ENCODE measurements around the gene AMDHD2. TPM values are rescaled to one million over a fixed set of nuclear protein-coding genes. Genes with fewer than 3 reads are reported as not detected.
A peak's percentile ranks its signal among the peaks of the same experiment; 100 is the strongest.

AMDHD2 gene
- total RNA-seq, 1 donor from 2014 or later: 90.8 TPM

DNA sequence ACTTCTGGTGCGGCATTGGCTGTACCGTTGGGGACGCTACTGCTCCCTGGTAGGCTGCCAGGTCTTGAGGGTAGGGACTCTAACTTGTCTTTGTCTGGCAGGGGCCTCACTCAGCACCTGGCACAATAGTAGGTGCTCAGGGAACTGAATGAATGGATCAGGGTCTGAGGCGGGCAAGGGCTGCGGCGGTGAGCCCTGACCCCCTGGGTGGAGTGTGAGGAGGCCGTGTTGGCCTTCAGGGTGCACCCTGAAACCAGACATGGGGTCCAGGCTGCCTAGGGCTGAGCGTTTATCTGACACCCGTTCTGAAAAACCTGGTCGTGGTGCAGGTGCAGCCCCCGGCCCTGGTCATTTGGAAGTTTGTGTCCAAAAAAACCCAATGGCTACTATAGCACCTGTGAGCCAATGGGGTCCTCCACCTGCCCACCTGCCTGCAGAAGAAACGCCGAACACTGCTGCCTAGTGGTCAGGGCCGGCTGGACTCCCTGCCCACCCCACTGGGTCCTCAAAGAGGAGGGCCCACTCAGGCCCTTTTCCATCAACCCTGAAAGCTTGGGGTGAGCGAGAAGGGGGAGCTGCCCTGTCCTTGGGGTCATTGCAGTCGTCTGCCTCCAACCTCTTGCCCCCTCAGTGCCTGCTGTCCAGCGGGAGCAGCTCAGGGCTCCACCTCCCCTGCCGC lies 11.3 kb upstream of the AMDHD2 start:
- ATAC-seq (ENCODE audit: low read depth): no peak
- Mint-ChIP-seq H3K4me1 (peaks cover 76% of the 10 kb centered on the region), H3K9me3 (no peaks in the 10 kb centered on the region), H3K36me3 (ENCODE audit: low read depth) (peaks cover under 1% of the 10 kb centered on the region), H3K4me3 (peak overlapping the region; percentile 57), H3K27me3 (no peaks in the 10 kb centered on the region), H3K27ac (peak overlapping the region; percentile 94)
- intact Hi-C loops (cut with micrococcal nuclease): no loop called here
- POLR2A ChIA-PET: interaction anchor here (2.3 to 3.1 kb wide), 2 partner anchors 12 to 23 kb away, joined by 13 to 17 read pairs; partner anchors contain the start of genes AMDHD2 and CEMP1
- TF ChIP-seq, protein P1, sequence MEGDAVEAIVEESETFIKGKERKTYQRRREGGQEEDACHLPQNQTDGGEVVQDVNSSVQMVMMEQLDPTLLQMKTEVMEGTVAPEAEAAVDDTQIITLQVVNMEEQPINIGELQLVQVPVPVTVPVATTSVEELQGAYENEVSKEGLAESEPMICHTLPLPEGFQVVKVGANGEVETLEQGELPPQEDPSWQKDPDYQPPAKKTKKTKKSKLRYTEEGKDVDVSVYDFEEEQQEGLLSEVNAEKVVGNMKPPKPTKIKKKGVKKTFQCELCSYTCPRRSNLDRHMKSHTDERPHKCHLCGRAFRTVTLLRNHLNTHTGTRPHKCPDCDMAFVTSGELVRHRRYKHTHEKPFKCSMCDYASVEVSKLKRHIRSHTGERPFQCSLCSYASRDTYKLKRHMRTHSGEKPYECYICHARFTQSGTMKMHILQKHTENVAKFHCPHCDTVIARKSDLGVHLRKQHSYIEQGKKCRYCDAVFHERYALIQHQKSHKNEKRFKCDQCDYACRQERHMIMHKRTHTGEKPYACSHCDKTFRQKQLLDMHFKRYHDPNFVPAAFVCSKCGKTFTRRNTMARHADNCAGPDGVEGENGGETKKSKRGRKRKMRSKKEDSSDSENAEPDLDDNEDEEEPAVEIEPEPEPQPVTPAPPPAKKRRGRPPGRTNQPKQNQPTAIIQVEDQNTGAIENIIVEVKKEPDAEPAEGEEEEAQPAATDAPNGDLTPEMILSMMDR (IDR thresholded peaks at IDR 0.05): no peak
- no peak for DNase-seq
- CTCF ChIA-PET: interaction anchor here (1.4 to 1.6 kb wide), 2 partner anchors 8 to 11 kb away, joined by 3 to 6 read pairs; partner anchors contain the start of gene AMDHD2

DNA sequence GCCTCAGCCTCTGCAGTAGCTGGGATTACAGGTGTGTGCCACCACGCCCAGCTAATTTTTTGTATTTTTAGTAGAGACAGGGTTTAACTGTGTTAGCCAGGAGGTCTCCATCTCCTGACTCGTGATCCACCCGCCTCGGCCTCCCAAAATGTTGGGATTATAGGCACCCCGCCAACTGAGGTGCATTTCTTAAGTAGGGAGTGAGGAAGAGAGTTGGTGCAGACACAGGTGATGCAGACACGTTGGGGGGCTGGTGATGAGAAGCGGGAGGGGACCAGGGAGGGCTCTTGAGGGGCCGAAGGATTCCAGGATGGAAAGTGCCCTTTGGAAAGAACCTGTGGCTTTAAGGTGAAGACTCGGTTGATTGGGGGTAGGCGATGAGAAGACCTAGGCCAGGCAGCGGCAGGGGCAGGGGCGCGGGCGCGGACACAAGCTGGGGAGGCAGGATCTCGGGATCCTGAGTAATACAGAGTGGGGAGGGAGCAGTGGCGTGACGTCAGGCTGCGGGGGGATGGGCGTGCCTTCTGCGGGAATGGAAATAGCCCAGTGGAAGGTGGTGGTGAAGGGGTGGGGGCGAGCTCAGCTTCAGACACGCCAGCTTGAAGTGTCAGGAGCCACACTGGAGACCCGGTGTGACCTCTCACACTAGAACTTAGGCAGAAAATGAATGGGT lies 8.9 kb upstream of the AMDHD2 start:
- no peak overlapping the region for H3K4me3 Mint-ChIP-seq
- peaks cover 9% of the 10 kb centered on the region for H3K36me3 Mint-ChIP-seq (ENCODE audit: low read depth)
- ChIA-PET POLR2A (interaction anchor here (1.4 to 2.7 kb wide), 4 partner anchors 9 to 356 kb away, joined by 3 to 16 read pairs (median 11); partner anchors contain the start of genes AMDHD2, CEMP1 and TRAF7), CTCF (no interaction called here)
- H3K27ac Mint-ChIP-seq: peak overlapping the region; percentile 94
- intact Hi-C loops (cut with micrococcal nuclease): loop anchor here (5.0 kb wide), 1 partner anchor 244 kb away; the partner anchor contains the start of gene RNPS1
- TF ChIP-seq, protein P1 (IDR thresholded peaks at IDR 0.05): no peak
- ATAC-seq (ENCODE audit: low read depth): no peak
- no peaks in the 10 kb centered on the region for H3K9me3 Mint-ChIP-seq
- peaks cover 86% of the 10 kb centered on the region for H3K4me1 Mint-ChIP-seq
- no peak for DNase-seq
- H3K27me3 Mint-ChIP-seq: no peaks in the 10 kb centered on the region

DNA sequence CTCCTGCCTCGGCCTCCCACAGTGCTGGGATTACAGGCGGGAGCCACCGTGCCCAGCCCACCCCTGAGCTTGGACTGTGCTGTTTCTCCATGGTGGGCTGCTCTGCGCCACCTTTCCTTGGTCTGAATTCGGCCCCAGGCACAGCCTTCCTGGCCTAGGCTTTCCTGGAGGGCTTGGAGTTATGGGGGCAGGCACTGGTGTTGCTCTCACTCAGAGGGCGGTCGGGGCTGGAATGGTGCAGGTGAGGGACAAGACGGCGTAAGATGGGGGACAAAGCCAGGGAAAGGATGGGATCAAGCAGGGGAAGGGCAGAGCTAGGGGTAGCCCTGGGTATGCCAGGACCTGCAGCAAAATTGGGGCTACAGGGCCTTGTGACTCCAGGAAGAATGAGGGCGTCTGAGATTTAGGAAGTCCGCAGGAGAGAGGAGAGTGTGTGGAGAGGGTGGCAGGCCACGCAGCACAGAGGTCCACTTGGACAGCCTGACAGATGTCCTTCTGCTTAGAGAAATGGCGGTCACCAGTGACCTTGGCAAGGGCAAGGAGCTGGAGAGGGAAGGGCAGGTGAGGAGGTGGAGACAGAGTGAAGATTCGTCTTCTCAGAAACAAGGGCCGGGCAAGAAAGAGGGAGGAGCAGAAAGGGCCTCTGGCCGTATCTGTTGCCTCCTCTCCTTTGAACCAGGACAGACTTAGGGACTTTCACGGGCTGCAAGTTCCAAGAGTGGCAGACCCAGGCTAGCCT lies 8.0 kb upstream of the AMDHD2 start:
- DNase-seq (no peak), ATAC-seq (ENCODE audit: low read depth) (no peak)
- POLR2A ChIA-PET: interaction anchor here (1.4 to 2.7 kb wide), 3 partner anchors 8 to 357 kb away, joined by 3 to 16 read pairs (median 9); partner anchors contain the start of genes AMDHD2 and TRAF7
- no peaks in the 10 kb centered on the region for H3K9me3 Mint-ChIP-seq
- TF ChIP-seq, protein P1 (IDR thresholded peaks at IDR 0.05): no peak
- intact Hi-C loops (cut with micrococcal nuclease): loop anchor here (5.0 kb wide), 1 partner anchor 245 kb away; the partner anchor contains the start of gene RNPS1
- H3K27me3 Mint-ChIP-seq: no peaks in the 10 kb centered on the region
- peak overlapping the region; percentile 90 for H3K4me3 Mint-ChIP-seq
- peaks cover 86% of the 10 kb centered on the region for H3K4me1 Mint-ChIP-seq
- H3K36me3 Mint-ChIP-seq (ENCODE audit: low read depth): peaks cover 17% of the 10 kb centered on the region
- H3K27ac Mint-ChIP-seq: peak overlapping the region; percentile 88
- CTCF ChIA-PET: no interaction called here

DNA sequence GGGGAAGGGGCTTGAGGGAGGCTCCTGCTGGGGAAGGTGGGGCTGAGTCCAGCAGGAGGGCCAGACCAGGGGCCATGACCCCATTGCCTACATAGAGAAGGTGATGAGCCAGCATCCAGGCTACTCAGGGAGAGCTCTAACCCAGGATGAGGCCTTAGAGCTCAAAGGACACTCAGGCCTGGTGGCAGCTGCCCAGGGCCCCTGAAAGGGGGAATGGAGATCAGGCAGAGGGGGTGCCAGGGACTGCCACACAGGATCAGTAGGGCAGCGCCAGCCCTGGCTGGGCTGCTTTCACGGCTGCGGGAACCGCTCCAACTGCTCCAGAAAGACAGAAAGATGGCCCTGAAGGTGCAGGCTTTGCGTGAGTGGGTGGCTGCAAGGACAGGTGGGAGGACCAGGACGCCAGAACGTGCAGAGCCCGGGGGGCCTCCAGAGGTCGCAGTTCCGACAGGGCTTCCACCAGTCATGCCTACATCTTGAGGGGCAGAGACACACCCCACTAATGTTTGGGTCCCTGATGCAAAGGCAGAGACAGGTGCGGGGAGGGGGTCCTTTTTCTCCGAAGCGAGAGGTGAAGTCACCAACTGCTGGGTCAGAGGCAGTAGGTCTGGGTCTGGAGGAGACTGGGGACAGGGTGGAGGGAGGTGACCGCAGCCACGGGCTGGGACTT lies 7.3 kb upstream of the AMDHD2 start:
- intact Hi-C loops (cut with micrococcal nuclease): loop anchor here (1.0 to 5.0 kb wide), 4 partner anchors 19 to 246 kb away; partner anchors contain the start of genes RNPS1 and SRRM2
- DNase-seq (no peak), ATAC-seq (ENCODE audit: low read depth) (no peak)
- Mint-ChIP-seq H3K4me1 (peaks cover 86% of the 10 kb centered on the region), H3K36me3 (ENCODE audit: low read depth) (peaks cover 21% of the 10 kb centered on the region), H3K27me3 (no peaks in the 10 kb centered on the region), H3K9me3 (no peaks in the 10 kb centered on the region), H3K4me3 (peak overlapping the region; percentile 90), H3K27ac (peak overlapping the region; percentile 88)
- TF ChIP-seq, protein P1 (IDR thresholded peaks at IDR 0.05): no peak
- CTCF ChIA-PET: no interaction called here
- POLR2A ChIA-PET: interaction anchor here (0.7 to 4.0 kb wide), 10 partner anchors 8 to 548 kb away, joined by 3 to 38 read pairs (median 5); partner anchors contain the start of genes AMDHD2, CEMP1, RPS2 and TBC1D24
